Measurements from ENCODE around the gene IGFALS.
A peak's percentile ranks its signal among the peaks of the same experiment; 100 is the strongest.
"Not testable (repeated sequence)": the region's sequence is repeated elsewhere in the genome, so short reads cannot be mapped to it uniquely, and the experiment has no call there.

Gene IGFALS

DNA sequence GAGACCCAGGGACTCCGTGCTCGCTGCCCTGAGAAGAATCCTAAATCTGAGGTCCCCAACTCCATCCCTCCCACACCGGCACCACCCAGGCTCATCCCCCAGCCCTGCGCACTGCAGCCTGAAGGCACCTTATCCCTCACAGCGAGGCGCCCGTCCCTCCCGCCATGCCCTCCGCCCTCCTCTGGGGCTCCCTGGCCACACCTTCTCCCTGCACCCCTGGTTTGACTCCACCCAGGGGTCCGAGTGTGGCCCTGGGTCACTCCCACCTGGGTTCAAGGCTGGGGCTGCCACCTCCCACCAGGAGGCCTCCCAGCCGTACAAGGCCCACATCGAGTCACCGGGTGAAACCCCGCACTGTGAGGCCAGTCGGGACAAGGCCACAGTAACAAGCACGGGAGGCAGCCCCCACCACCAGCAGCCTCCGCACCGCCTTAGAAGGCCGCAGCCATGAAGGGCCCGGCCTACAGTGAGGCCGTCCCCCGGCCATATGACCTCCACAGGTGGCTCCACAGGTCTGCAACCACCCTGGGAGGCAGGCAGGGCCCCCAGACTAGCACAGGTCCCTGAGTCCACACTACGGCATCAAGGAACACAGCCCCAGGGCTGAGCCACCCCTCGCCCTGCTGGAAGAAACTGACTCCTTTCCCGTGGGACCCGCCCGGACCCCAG is 24.8 kb upstream of the IGFALS start:
- DNase-seq (ENCODE audit: low spot score), result no peak

DNA sequence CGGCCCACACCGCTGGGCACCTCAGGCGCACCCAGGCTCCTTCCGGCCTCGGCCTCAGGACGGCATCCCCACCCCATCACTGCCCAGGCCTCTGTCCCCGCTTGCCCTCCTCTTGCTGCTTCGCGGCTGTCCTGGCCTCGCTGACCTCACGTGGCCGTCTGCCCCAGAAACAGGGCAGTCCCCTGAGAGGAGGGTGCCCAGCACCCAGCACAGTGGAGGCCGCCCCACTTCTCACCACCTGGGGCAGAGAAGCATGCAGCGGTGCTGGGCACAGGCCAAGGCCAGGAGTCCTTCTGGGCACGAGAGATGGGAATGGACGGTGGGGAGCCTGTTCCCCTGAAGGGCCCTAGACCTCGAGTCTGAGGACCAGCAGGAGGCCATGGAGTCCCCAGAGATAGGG is 24.2 kb upstream of the IGFALS start:
- DNase-seq (ENCODE audit: low spot score), result no peak

GRCh38 chr16:1817276-1817589 is 23.7 kb upstream of the IGFALS start:
- no peak for DNase-seq (ENCODE audit: low spot score)

- no peak for DNase-seq (ENCODE audit: low spot score)
These were observed 23.1 kb upstream of the IGFALS start for GRCh38 chr16:1816396-1817275.

GRCh38 chr16:1815461-1815860 is 22.0 kb upstream of the IGFALS start:
- DNase-seq (ENCODE audit: low spot score), result no peak

DNA sequence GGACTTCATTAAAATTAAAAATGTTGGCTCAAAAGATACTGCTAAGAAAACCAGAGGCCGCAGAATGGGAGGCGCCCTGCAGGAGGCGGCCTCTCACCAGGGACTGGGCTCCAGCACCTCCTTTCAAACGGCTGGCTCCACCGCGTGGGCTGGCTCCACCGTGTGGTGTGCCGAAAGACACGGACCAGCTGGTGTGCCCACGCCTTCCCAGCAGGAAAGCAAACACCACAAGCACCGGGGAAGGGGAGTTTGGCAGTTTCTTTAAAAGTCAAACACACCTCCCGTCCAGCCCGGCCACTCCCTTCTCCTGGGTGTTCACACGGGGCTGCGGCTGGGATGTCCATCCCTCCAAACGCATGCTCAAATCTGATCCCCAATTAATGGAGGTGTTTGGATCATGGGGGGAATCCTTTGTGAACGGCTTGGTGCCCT is 19.2 kb upstream of the IGFALS start:
- peak; percentile 74 for DNase-seq (ENCODE audit: low spot score)

- no peak for DNase-seq (ENCODE audit: low spot score)
These were observed 17.0 kb upstream of the IGFALS start for GRCh38 chr16:1810536-1810935.

DNA sequence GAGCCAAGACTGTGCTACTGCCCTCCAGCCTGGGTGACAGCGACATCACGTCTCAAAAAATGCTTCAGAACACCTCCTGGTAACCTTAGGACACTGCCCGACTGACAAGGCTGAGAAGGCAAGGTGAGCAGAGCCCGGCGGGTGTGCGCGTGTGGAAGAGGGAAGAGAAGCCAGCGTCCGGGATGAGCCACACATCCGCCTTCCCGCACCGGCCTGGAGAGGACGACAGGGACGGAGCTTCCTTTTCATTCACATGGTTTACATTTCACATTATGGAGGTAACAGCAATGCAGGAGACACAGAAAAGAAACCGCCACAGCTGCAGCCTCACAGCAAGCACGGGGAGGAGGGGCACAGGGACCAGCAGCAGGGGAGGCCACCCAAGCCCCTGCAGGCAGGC is 16.6 kb upstream of the IGFALS start:
- DNase-seq (ENCODE audit: low spot score), result no peak

DNA sequence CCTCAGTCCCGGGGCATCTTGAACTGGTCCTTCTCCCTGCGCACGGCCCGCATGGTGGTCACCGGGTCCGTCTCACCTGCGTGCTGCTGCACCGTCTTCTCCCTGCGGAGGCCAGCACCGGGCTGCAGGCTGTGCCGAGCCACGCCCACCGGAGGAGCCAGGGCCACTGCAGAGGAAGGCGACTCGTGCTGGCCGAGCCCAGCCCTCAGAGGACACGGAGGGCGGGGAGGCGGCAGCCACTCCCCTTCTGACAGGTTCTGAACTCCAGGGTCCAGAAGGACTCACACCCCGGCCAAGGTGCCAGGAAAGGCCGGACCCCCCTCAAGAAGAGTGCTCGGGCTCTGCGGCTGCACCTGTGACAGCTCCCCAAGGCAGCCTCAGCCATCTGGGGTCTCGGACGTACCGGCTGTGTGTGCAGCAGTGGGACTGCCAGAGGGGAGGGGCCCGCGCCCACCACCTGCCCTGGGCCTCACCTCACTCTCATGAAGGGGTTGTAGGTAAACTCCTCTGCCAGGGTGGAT is 15.8 kb upstream of the IGFALS start:
- DNase-seq (ENCODE audit: low spot score), result no peak

- no peak for DNase-seq (ENCODE audit: low spot score)
These were observed 15.2 kb upstream of the IGFALS start for GRCh38 chr16:1808691-1809090.

GRCh38 chr16:1807626-1808025 is 14.1 kb upstream of the IGFALS start:
- DNase-seq (ENCODE audit: low spot score), result no peak

GRCh38 chr16:1800701-1801100 is 7.2 kb upstream of the IGFALS start:
- no peak for DNase-seq (ENCODE audit: low spot score)

GRCh38 chr16:1799263-1799662 is 5.8 kb upstream of the IGFALS start:
- DNase-seq (ENCODE audit: low spot score), result not testable (repeated sequence)

- no peak for DNase-seq (ENCODE audit: low spot score)
These were observed 1.6 kb upstream of the IGFALS start for GRCh38 chr16:1794908-1795666.

DNA sequence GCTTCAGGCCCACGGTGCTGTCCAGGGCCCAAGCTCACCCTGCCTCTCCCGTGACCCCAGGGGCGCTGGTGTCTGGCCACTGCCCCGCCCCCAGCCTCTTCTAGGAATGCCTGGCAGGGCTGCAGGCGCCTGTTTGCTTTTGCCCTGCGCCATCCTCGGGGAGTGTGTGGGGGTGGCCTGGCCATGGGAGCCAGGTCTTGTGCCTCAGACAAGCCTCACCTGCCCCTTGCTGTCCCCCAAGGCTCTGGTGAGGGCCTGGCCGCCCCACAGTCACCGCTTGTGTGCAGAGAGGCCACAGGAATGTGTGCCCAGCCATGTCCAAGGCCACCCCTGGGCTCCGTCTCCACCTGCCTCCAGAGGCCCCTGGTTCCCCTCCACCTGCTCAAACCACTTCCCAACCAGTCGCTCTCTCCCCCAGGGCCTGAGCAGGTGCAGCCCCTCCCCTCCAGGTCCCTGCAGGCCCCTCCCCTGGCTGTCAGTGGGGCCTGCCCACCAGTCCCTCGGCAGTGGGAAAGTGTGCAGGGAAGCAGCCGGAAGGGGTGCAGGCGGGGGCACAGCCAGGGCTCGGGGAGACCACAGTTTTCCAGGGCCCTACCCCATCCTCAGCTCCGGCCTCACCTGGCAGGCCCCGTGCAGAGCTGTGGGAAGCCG is 841 bp upstream of the IGFALS start:
- no peak for DNase-seq (ENCODE audit: low spot score)

DNA sequence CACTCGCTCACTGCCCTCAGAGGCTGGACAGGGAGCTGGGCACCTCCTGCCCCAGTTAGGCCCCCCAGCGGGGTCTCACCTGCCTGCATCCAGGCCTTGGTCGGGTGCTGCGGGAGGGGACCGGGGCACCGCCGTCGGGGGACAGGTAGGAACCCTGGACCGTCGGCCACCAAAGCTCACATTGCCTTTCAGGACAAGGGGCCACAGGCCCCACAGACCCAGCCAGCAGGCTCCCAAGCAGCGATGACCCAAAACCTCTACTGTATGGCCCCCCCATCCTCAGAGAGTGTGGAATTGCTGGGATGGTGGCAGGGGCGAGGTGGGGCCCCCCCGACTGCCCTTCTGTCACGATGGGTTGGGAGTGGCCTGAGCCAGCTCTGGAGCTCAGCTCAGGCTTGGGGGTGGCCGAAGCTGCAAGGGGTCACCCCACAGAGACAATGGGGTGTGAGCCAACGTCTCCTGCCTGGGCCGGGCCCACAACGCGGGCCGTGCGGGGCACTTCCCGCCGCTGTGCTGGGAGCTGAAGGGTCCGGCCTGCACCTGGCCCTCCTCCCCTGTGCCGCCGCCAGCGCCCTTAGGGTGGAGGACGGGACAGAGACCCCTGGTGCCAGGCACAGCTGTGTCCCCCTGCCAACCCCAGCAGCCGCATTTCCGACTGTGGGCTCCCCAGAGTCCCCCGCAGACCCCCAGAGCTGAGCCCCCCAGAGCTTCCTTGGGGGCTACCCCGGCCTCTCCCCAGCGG is 498 bp downstream of the IGFALS start:
- DNase-seq (ENCODE audit: low spot score), result no peak

- no peak for DNase-seq (ENCODE audit: low spot score)
These were observed 1.3 kb downstream of the IGFALS start for GRCh38 chr16:1791943-1792812.

GRCh38 chr16:1791256-1791942 is 2.1 kb downstream of the IGFALS start:
- no peak for DNase-seq (ENCODE audit: low spot score)

- no peak for DNase-seq (ENCODE audit: low spot score)
These were observed 2.8 kb downstream of the IGFALS start for GRCh38 chr16:1790611-1791255.

Measured in SW480 (cell line).